ENCODE measurements around the gene PXDN. TPM values are rescaled to one million over a fixed set of nuclear protein-coding genes. Genes with fewer than 3 reads are reported as not detected.
"Not testable (repeated sequence)": the region's sequence is repeated elsewhere in the genome, so short reads cannot be mapped to it uniquely, and the experiment has no call there.

Gene PXDN
- total RNA-seq, 1 donor from 2014 or later = 1.5 TPM

DNA sequence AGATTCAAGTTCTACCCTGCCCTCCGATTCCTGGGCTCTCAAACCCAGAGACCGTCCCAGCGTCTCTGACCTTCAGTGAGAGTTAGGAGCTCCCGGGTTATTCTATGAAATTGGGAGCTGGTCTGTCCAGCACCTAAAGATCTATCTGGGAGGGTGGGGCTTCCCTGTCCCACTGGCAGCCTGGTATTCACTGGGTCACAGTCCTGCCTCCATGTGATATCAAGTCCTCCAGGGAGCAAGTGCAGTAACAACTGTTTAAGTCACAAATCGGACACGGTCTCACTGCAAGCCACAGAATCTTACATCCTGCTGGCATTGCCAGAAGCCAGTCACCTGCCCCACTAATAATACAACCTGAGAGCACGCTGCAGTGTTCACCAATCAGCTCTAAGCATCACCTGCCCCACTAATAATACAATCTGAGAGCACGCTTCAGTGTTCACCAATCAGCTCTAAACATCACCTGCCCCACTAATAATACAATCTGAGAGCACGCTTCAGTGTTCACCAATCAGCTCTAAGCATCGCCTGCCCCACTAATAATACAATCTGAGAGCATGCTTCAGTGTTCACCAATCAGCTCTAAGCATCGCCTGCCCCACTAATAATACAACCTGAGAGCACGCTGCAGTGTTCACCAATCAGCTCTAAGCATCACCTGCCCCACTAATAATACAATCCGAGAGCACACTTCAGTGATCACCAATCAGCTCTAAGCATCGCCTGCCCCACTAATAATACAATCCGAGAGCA lies 38.0 kb downstream of the PXDN start:
- intact Hi-C loops (cut with micrococcal nuclease) = not testable (repeated sequence)

DNA sequence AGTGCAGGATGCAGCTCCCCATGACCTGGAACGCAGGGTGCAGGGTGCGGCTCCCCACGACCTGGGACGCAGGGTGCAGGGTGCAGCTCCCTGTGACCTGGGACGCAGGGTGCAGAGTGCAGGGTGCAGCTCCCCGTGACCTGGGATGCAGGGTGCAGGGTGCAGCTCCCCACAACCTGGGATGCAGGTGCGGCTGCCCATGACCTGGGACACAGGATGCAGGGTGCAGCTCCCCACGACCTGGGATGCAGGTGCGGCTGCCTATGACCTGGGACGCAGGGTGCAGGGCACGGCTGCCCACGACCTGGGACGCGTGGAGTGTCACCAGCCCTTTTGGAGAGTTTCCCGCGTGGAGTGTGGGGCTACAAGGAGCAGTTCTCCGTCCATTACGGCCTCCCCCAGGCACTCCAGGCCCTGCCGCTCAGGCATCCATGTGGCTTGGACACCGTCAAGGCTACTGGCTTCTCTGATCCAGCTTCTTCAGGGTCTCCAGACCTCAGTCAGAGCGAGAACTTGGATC lies 38.7 kb downstream of the PXDN start:
- intact Hi-C loops (cut with micrococcal nuclease) = no loop called here

DNA sequence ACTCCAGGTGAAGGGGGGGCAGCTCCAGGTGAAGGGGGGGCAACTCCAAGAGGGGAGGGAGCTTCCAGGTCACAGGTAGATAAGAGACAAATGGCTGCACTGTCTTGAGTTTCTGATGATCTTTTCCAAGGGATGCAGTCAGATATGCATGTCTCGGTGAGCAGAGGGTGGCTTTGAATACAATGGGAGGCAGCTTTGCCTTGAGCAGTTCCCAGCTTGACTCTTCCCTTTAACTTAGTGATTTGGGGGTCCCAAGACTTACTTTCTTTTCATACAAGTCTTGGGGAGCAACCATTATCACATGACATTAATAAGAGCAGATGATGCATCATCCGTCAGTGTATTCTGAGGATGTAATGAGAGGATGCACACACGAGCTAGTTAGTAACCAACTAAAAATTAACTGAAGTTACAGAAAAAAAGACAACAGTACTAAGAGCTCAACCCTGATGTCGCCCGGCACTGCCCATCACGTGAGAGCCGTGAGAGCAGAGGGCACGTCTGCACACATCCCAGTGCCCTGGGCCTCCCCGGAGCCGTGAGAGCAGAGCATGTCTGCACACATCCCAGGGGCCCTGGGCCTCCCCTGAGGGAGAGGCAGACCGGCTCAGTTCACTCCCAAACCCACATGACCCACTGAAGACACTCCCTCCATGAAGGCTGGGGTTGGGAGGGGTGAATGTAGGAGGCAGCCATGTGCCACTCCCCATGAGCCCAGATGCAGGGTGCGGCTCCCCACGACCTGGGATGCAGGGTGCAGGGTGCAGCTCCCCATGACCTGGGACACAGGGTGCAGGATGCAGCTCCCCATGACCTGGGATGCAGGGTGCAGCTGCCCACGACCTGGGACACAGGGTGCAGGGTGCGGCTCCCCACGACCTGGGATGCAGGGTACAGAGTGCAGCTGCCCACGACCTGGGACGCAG lies 39.4 kb downstream of the PXDN start:
- intact Hi-C loops (cut with micrococcal nuclease) = no loop called here

DNA sequence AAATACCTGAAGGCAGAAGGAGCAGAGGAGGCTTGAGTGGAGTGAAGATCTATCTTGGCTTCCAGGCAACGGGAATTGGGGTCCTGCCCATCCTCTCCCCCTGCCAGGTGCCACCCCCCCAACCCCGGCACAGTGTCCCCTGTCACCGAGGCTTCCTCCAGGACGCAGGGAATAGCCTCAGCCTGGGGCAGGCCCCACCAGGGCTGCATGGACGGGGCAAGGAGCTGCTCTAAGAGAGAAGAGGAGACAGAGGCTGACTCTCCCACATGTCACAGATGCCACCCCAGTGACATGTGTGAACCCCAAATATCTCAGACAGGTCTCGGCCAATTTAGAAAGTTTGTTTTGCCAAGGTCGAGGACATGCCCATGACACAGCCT lies 42.1 kb downstream of the PXDN start:
- intact Hi-C loops (cut with micrococcal nuclease) = no loop called here

DNA sequence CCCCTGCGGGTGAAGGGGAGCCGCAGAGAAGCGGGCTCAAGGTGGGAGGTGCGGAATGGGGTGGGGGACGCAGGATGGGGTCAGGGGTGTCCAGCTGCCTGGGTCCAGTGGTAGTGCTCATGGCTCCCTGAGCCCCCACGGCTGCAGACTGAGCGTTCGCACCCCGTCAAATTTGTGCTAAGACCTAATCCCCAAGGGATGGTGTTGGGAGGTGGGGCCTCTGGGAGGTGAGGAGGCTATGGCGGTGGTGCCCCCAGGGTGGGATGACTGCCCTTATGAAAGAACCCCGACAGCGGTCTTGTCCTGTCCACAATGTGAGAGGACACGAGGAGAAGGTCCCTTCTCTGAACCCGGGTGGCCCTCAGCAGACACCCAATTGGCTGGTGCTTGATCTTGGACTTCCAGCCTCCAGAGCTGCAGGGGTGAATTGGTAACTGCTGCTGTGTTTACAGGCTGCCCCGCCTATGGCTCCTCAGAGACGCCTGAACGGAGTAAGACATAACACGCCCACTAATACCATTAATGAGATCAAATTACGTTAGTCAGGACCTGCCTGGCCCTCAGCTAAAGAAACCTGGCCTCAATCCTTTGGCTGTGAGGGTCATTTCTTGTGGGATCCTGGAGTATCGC lies 42.6 kb downstream of the PXDN start:
- intact Hi-C loops (cut with micrococcal nuclease) = no loop called here

DNA sequence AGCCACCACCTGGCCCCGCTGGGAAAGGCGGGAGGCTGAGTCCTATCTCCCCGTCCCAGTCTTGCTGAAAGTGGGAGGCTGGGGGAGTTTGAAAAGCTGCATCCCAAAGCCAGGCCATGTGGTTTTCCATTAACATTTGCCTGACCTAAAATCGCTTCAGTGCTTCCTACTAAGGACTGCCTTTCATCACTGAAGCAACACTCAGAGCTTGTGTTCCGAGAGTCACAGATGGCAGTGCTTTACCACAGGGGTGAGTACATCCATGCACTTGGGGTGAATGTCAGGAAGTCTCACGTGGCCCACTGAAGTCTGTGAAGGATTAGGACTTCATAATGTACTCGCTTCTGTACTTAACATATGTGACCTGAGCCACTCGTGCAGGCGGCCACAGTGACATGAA lies 43.3 kb downstream of the PXDN start:
- intact Hi-C loops (cut with micrococcal nuclease) = no loop called here

DNA sequence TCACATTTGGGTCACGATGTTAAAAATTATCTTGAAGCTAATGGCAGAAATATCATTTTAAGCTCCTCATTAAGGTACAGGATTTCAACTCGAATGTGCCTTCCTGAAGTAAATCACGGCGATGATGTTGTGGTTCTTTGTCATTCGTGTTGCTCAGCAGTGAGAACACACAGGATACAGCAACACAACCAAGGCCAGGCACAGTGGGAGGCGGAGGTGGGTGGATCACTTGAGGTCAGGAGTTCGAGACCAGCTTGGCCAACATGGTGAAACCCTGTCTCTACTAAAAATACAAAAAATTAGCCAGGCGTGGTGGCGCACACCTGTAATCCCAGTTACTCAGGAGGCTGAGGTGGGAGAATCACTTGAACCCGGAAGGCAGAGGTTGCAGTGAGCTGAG lies 43.9 kb downstream of the PXDN start:
- intact Hi-C loops (cut with micrococcal nuclease) = not testable (repeated sequence)

DNA sequence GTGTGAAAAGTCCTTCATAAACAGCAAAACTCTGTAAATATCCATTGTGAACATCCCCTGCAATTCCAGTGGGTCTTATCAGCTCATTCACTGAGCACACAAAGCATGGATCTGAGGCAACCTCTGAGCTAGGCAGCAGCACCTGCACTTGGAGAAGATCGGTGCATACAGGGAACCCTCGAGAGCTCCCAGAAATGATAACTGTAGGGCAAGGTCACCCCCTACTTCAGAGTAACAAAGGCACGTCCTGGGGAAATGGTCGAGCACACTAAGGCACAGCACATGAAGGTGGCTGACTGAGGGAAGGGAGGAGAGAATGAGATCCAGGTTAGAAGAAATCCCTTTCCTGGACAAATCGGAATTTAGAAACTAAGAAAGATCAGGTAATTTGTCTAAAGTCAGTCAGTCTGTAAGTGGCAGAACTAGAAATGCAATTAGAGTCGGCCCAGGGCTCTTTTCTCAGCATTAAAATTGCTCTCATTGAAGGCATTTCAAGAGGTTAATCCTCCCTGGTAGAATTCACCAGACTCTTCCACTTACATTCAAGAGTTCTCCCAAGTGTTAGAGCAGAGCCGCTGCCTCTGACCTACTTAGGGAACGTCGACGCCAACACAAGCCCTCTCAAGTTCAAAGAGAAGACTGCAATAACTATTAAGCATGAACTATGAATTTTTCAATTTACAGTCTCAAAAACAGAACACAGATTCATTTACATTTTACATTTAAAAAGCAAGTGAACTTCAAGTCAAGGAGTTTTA lies 45.9 kb downstream of the PXDN start:
- intact Hi-C loops (cut with micrococcal nuclease) = no loop called here

DNA sequence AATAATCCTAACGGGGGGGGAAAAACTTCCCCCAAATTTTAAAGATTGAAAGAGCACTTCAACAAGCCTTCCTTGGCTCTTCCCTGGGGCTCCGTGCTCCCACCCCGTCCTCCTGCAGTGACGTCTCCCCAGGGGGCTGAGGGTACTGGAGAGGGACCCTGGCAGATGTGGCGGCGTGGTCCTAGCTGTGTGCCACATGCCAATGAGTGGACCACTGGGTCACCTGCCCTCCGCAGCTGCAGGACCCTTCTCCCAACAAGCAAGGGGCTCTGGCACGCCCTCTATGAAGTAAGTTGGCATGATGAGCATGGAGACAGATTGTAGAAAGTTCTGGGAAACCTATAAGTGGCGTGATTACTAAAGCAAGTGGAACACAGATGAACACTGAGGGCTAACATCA lies 46.7 kb downstream of the PXDN start:
- intact Hi-C loops (cut with micrococcal nuclease) = no loop called here

DNA sequence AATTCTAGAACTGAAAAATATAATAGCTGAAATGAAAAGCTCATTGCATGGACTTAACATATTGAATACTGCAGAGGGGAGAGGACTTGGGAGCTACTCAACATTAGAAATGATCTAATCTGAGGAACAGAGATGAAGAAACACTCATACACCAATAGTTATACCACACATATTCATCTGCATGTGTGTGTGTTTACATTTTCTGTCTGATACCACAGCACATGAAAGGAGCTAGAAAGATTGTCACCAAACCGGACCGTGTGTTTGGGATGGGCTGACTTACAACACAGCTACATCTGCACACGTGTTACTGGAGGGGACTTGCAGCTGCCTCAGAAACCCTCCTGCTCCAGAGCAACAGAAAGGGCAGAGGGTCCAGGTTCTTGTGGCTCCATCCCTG lies 47.8 kb downstream of the PXDN start:
- intact Hi-C loops (cut with micrococcal nuclease) = no loop called here

DNA sequence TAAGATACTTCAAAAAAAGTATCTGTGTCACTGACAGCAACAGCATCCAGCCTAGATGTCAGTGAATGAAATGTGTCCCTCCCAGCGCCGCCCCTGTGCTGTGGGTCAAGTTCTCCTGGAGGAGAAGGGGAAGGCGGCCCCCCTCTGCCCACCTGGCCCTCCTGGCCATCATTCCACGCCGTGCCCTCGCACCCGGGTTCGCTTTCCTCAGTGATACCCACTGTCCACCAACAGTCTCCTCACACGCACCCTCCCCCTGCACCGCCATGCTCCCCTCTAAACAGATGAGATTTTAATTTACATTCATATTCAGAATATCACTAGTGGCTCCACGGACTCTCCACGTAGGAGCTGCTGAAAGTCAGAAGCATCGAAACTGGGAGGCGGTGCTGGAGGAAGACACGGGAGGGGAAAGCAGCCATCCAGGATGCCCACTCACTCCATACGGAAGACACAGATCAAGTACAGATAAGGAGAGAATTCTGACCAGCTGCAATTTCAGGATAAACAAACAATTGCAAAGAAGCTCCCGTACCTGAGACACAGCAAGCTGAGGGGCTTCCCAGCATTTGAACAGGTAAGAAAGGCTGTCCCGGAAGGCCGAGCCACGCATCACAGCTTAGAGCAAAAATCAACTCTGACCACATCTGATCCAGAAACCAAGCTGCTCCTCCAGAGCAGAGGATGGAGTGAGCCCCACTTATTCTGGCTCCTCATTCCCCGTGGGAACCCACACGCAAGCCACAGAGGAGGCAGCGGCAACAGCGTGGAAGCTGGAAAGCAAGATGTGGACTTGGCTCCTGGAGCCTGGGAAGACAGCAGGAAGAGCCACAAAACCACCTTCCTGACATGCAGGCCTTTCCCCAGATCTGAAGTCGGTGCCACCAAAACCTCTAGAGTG lies 49.7 kb downstream of the PXDN start:
- intact Hi-C loops (cut with micrococcal nuclease) = no loop called here

DNA sequence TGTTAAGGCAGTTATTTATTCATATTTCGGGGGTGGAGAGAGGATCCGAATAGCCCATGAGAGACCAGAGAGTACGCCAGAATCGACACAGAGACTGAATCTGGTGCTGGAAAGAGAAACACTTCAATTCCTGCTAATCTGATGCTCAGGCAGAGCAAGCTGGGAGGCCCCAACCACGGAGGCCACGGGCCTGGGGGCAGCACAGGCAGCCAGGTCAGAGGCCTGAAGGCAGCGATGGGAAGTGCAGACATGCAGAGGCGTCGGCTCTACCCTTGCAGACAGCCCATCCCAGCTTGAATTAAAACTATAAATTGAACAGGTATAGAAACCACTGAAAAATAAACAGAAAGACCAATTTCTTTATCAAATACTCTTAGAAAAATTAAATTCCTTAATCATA lies 50.6 kb downstream of the PXDN start:
- intact Hi-C loops (cut with micrococcal nuclease) = no loop called here

DNA sequence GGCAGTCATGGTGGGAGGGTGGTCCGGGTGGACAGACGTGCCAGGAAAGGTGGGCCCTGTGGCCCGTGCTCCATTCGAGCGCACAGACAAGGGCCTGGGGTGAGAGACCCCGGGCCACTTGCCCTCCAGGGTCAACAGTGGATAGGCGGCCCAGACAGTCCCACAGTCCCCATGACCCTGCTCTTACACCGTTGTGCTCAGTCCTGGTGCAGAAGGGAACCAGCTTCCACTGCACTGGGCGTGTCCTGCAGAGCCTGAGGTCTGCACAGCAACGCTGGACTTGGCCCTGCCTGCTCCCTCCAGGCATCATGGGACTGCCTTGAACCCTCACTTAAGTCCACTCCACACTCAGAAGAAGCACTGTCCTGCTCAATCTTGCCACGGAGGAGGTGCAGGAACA lies 52.0 kb downstream of the PXDN start:
- intact Hi-C loops (cut with micrococcal nuclease) = no loop called here

DNA sequence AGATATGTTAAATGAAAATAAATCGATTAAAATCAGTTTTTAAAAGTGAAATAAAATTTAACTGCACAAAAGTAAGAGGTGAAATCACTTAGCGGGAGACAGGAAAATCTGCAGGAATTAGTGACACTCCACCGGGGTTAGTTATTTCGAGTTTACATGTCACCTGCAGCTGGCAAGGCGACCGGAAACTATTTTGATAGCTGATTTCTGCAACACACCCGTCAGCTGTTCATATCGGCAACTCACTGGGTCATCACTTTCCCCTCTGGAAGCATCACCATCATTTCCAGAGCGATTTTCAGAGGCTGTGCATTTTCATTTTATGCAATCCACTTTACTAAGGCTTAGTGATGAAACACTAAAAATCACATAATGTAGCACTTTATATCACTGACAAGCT lies 52.9 kb downstream of the PXDN start:
- intact Hi-C loops (cut with micrococcal nuclease) = no loop called here

DNA sequence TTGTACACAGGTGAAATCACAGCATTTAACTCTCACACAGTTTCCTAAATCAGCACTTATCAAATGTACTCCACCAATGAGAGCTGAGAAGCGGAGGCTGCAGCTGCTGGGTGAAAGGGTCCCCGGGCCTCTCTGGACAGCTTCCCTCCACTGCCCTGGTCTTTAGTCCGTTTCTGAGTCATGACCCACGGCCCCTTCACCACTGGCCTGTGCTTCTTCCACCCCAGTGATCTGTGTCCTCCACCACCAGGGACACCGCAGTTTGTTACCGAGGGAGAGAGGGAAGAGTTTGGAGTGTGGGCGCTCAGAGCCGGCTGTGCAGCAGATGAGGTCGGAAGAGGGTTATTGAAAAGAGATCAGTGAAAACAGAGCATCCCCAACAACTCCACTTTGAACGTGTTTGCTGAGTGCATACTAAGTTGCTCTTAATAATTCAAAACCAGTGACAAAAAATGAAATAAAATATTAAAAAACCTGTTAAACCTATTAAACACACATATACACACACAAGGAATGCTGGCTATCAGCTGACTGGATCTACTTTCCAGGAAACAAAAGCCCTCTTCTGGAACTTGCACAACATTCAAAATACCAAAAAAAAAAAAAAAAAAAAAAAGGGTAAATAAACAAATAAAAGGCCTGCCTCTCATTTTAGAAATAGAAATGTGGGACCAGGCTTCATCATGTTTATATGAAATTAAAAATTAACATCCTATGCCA lies 54.1 kb downstream of the PXDN start:
- intact Hi-C loops (cut with micrococcal nuclease) = no loop called here

DNA sequence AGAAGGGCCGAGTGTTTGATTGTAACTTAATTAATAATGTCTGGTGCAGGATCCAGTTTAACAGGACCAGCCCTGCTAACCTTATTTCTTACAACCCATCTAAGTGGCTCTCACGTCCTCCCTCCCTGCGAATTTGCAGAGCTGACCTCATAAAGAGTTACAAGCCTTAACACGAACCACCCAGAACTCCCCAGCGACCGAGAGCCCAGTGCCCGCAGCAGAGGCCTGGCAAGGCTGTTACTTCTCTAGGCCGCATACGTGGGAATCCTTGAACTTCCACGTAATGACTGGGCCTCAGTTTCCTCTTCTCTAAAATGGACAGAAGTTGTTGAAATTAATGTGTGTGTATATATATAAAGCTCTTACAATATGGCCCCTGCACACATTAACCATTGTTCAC lies 55.5 kb downstream of the PXDN start:
- intact Hi-C loops (cut with micrococcal nuclease) = no loop called here

DNA sequence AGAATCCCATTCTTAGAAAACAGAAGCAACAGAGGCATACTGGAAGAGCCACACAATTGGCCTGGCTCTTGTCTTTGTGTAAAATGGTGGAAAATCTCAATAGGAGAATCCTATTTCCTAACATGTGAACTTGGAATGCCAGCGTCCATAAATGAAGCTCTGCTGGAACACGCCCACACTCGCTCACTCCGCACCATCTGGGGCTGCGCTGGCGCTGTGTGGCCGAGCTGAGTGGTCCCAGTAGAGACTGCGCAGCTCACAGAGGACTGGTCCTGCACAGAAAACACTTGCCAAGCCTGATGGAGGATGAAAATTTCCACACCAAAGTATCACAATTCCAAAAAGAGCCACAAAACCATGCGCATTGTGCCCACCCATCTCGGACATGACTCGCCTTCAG lies 56.2 kb downstream of the PXDN start:
- intact Hi-C loops (cut with micrococcal nuclease) = no loop called here

DNA sequence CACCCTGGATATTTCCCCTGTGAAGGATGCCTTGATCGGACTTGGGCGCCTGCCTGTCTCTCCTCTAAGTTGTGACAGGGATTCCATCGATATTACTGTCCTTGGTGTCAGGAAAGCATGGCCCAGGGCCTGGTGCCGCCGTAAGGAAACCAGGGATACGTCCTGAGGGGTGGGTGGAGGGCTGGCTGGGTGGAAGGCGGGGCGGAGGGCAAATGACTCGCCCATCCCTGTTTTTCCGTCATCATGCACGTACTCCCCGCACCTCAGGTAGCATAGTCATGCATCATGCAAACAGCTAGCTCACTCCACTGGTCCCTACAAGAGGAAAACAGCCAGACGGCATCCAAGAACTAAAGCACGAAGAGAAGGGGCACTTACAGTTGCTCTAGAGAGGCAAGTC lies 57.1 kb downstream of the PXDN start:
- intact Hi-C loops (cut with micrococcal nuclease) = no loop called here

DNA sequence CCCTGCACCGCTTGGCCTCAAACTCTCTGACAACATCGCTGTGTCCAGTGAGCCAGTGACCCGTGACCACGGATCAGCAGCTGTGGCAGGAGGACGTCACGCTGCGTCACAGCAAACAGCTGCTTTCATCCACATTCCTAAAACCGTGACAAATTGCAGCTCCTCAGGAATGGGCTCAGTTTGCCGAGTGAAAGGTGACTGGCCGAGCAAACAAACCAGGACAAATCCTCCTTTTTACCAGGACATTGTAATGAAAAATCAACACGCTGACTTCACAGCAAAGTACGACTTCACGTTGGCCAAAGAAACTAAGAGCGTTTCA lies 57.6 kb downstream of the PXDN start:
- intact Hi-C loops (cut with micrococcal nuclease) = no loop called here
